ENCODE measurements around the gene ALPK3. TPM values are rescaled to one million over a fixed set of nuclear protein-coding genes. Genes with fewer than 3 reads are reported as not detected.

ALPK3 gene, protein sequence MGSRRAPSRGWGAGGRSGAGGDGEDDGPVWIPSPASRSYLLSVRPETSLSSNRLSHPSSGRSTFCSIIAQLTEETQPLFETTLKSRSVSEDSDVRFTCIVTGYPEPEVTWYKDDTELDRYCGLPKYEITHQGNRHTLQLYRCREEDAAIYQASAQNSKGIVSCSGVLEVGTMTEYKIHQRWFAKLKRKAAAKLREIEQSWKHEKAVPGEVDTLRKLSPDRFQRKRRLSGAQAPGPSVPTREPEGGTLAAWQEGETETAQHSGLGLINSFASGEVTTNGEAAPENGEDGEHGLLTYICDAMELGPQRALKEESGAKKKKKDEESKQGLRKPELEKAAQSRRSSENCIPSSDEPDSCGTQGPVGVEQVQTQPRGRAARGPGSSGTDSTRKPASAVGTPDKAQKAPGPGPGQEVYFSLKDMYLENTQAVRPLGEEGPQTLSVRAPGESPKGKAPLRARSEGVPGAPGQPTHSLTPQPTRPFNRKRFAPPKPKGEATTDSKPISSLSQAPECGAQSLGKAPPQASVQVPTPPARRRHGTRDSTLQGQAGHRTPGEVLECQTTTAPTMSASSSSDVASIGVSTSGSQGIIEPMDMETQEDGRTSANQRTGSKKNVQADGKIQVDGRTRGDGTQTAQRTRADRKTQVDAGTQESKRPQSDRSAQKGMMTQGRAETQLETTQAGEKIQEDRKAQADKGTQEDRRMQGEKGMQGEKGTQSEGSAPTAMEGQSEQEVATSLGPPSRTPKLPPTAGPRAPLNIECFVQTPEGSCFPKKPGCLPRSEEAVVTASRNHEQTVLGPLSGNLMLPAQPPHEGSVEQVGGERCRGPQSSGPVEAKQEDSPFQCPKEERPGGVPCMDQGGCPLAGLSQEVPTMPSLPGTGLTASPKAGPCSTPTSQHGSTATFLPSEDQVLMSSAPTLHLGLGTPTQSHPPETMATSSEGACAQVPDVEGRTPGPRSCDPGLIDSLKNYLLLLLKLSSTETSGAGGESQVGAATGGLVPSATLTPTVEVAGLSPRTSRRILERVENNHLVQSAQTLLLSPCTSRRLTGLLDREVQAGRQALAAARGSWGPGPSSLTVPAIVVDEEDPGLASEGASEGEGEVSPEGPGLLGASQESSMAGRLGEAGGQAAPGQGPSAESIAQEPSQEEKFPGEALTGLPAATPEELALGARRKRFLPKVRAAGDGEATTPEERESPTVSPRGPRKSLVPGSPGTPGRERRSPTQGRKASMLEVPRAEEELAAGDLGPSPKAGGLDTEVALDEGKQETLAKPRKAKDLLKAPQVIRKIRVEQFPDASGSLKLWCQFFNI (N-terminal part only)
- total RNA-seq = 1 to 10 TPM in 3 of 4 donors, under 1 TPM in 1; 0.88 to 6.3 (median 3.4) TPM

- Histone ChIP-seq H3K36me3 (no peaks in the 10 kb centered on the region), H3K4me3 (no peak within 1 kb of the TSS), H3K27ac (peak within 1 kb of the TSS; percentile 47 to 48), H3K9me3 (no peaks in the 10 kb centered on the region), H3K4me1 (no peaks in the 10 kb centered on the region), H3K27me3 (no peaks in the 10 kb centered on the region)
- peak in 1 of 2 donors; percentile 26 for DNase-seq
- TF ChIP-seq CTCF (IDR thresholded peaks at IDR 0.05) (no peak), POLR2A (IDR thresholded peaks at IDR 0.05) (peak in 1 of 2 donors; percentile 17)
- intact Hi-C loops (cut with DNase I; ENCODE audit: low total_unique reads) = no loop called here
Observed at GRCh38 chr15:84816694-84817465, at the start of gene ALPK3. Gene ALPK3, plus strand, starts transcription at chr15:84817356. Its CDS starts 97 bp downstream, at chr15:84817453.

GRCh38 chr15:84772031-84772430 is 45.1 kb upstream of the ALPK3 start:
- H3K36me3 ChIP-seq = no peaks in the 10 kb centered on the region
- DNase-seq = no peak
- H3K4me3 ChIP-seq = no peak overlapping the region
- H3K27ac ChIP-seq = no peak overlapping the region
- intact Hi-C loops (cut with DNase I; ENCODE audit: low total_unique reads) = no loop called here
- no peaks in the 10 kb centered on the region for H3K27me3 ChIP-seq
- TF ChIP-seq POLR2A (IDR thresholded peaks at IDR 0.05) = no peak
- TF ChIP-seq CTCF (IDR thresholded peaks at IDR 0.05) = no peak
- no peaks in the 10 kb centered on the region for H3K4me1 ChIP-seq
- no peaks in the 10 kb centered on the region for H3K9me3 ChIP-seq

DNA sequence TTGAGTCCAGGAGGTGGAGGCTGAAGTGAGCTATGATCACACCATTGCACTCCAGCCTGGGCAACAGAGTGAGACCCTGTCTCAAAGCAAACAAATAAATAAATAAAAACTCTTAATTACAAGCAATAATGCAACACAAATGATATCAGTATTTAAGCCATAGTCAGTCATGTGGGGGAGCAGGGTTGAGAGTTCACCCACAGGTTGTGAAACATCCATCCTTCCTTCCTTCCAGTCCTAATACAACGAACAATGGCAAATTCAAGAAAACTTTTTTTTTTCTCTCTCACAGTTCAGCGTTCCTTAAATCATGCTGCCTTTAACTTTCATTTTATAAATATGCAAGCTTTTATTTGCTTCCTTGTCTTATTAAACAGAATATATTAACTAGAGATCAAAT is 44.7 kb upstream of the ALPK3 start:
- no peaks in the 10 kb centered on the region for H3K36me3 ChIP-seq
- intact Hi-C loops (cut with DNase I; ENCODE audit: low total_unique reads) = no loop called here
- no peak overlapping the region for H3K4me3 ChIP-seq
- no peak overlapping the region for H3K27ac ChIP-seq
- H3K27me3 ChIP-seq = no peaks in the 10 kb centered on the region
- TF ChIP-seq CTCF (IDR thresholded peaks at IDR 0.05) = no peak
- no peak for DNase-seq
- H3K4me1 ChIP-seq = no peaks in the 10 kb centered on the region
- no peaks in the 10 kb centered on the region for H3K9me3 ChIP-seq

DNA sequence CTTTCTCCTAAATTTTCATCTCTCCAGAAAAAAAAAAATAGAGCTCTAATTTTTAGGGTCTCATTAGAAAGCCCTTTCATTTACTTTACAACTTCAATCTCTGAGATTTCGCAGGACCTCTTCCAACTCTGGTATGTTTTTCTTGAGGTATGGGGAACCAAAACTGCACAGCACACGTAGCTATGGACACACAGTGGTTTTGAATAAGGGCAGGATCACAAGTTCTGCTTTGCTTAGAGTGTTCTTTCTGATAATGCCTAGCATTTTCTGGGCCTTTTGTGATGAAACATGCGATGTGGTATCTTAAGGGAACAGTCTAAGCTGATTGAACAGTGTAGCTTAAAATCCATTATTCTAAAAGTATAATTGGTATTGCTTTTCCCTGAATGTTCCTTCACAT is 43.4 kb upstream of the ALPK3 start:
- no peak overlapping the region for H3K27ac ChIP-seq
- DNase-seq = no peak
- no peak overlapping the region for H3K4me3 ChIP-seq
- H3K4me1 ChIP-seq = no peaks in the 10 kb centered on the region
- no peaks in the 10 kb centered on the region for H3K27me3 ChIP-seq
- H3K9me3 ChIP-seq = no peaks in the 10 kb centered on the region
- H3K36me3 ChIP-seq = no peaks in the 10 kb centered on the region
- intact Hi-C loops (cut with DNase I; ENCODE audit: low total_unique reads) = no loop called here
- no peak for TF ChIP-seq CTCF (IDR thresholded peaks at IDR 0.05)
- TF ChIP-seq POLR2A (IDR thresholded peaks at IDR 0.05) = no peak
